Islet of Langerhans (tissue), 1 donor: ENCODE data around the gene GANAB.
"Not testable (repeated sequence)": the region's sequence is repeated elsewhere in the genome, so short reads cannot be mapped to it uniquely, and the experiment has no call there.

Experiments used
- FAIRE-seq: peaks from one replicate; lab custom pipeline; 2011; peaks lifted over from hg19 to GRCh38; lab: Jason Lieb, UNC

The GANAB gene

DNA sequence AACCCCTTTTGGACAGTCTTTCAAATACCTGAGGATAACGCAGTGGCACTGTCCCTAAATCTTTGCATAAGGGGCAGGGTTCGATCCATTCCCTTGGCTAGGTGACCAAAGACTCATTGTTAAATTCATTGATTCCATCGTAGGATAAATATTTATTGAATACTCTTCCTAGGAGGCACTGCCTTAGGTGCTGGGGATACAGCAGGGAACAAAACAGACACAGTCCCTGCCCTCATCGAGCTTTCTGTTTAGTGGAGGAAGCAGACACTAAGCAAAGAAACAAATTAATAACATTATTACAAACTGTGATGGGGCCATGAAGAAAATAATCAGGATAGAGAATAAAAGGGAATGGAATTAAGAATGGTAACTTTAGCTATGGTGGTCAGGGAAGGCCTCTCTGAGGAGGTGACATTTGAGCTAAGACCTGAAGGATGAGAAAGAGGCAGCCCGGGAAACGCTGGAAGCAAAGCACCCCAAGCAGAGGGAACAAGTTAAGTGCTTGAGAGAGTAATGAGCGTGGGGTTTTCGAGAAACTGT lies 25.3 kb downstream of the GANAB start:
- FAIRE-seq: no peak

DNA sequence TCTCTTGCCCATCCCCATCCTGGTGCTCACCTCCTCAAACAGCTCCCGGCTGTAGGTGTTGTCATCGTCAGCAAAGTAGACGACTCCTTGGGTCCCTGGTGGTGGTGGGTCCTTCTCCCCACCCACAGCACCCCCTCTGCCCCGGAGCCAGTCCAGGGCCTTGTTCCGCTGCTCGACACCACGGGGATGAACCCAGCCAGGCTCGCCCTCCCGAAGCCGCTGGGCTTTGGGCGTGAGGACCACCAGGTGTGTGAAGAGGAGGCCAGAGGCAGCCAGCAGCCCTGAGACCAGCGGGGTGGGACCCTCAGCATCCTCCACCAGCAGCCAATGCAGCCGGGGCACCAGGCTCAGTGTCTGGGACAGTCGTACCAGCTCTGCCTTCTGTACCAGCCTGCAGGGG lies 29.5 kb downstream of the GANAB start:
- FAIRE-seq: not testable (repeated sequence)

DNA sequence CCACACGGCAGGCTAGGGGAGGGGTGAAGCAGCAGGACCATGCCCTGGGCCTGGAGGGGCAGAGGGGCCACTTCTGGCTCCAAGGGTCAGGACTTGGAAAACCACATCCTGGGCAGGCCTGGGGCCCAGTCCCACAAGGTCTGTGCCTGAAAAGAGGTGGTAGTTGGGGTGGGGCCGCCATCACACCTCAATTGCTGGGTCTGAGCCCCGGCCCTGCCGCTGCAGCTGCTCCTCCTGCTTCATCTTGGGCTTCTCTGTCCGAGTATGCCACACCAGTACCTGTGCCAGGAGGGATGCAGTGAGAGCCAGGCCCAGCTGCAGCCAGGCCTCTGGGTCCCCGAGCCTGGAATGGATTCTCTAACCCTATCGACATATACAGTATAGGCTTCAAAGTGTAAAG lies 30.9 kb downstream of the GANAB start:
- FAIRE-seq: no peak

DNA sequence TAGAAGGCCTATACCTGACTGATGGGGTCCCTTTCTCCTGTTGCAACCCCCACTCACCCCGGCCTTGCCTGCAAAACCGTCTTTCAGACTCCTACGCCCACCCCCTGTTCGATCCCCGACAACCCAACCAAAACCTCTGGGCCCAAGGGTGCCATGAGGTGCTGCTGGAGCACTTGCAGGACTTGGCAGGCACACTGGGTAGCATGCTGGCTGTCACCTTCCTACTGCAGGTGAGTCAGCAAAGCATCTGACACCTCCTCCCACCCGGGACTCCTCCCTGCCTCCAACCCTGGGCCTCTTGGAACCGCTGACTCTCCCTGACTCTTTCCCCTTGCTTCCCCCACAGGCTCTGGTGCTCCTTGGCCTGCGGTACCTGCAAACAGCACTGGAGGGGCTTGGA lies 32.1 kb downstream of the GANAB start:
- FAIRE-seq: no peak

DNA sequence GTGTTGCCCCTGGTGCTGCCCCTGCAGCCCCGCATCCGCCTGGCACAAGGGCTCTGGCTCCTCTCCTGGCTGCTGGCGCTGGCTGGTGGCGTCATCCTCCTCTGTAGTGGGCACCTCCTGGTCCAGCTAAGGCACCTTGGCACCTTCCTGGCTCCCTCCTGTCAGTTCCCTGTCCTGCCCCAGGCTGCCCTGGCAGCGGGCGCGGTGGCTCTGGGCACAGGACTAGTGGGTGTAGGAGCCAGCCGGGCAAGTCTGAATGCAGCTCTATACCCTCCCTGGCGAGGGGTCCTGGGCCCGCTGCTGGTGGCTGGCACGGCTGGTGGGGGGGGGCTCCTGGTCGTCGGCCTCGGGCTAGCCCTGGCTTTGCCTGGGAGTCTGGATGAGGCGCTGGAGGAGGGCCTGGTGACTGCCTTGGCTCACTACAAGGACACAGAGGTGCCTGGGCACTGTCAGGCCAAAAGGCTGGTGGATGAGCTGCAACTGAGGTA lies 33.1 kb downstream of the GANAB start:
- FAIRE-seq: no peak

DNA sequence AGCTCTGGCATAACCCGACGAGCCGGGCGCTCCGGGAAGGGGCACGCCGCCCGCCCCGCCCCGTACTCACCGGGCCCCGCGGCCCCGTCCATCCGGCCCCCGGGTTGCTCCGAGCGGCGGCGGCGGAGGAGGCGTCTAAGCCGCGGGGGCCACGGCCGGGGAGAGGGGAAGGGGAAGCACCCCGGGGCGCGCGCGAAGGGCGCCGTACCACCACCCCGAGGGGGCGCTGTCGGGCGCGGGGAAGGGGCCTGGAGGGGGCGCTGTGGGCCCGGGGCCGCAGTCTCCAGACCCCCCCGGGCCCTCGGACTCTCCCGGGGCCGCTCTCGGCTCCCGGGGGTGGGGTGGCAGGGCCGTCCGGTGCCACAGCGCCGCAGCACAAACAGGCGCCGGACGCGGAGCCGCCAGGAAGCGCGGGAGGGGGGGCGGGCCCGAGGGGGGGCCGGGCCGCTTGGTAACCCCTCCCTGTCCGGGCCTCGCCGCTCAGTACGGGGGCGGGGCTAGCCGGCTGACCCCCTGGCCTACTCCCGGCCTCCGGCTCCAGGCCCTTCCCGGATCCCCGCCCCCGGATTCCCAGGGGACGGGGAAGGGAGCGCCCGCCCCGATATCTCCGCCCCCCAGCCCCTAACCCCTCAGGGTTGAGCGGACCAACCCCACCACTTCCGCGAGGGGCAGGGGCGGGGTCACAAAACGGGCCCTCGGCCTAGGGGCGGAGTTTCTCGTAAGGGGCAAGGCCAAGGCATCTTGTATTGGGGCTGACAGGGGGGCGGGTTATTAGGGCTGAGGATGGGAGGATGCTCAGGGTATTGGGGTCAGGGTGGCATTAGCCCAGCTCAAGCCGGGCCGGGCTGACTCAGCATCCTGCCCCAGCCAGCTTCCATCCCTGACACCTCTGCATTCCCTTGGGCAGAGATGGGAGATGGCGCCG lies 33.8 kb downstream of the GANAB start, which contains the start of the genes EML3 and ROM1:
Gene EML3, minus strand, starts transcription at position 410 of the 925 bp plus-strand sequence. Its CDS starts 318 bp downstream, at position 92.
Gene ROM1, plus strand, starts transcription at position 892 of the 925 bp plus-strand sequence. Its CDS starts 25 bp downstream, at position 917.
- no peak for FAIRE-seq

DNA sequence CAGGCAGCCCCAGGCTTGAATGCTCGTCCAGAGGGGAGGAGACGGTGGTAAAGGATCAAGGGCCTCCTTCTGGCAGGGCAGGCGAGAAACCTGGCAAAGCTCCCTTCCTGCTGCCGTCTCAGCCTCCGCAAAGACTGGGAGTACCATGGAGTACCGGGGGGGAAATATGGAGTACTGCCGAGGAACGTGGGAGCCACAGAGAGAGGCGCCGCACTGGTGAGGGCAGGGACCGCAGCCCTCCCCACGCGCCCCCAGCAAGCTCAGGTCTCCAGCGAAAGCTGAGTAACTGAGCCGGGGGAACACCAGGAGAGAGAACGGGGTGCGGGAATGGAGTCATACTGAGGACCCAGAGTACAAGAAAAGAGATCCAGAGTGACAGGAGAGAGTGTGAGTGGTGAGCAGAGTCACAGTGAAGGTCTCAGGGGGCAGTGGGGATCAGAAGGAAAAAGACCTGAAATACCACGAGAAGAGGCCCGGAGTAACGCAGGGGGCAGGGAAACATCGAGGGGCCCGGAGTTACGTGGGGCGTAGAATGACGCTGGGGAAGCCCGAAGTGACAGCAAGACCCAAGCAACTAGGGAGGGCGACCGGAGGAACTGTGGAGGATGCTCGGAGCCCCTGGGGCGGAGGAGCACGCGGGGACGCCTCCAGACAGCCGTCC lies 34.6 kb downstream of the GANAB start:
- FAIRE-seq: no peak

DNA sequence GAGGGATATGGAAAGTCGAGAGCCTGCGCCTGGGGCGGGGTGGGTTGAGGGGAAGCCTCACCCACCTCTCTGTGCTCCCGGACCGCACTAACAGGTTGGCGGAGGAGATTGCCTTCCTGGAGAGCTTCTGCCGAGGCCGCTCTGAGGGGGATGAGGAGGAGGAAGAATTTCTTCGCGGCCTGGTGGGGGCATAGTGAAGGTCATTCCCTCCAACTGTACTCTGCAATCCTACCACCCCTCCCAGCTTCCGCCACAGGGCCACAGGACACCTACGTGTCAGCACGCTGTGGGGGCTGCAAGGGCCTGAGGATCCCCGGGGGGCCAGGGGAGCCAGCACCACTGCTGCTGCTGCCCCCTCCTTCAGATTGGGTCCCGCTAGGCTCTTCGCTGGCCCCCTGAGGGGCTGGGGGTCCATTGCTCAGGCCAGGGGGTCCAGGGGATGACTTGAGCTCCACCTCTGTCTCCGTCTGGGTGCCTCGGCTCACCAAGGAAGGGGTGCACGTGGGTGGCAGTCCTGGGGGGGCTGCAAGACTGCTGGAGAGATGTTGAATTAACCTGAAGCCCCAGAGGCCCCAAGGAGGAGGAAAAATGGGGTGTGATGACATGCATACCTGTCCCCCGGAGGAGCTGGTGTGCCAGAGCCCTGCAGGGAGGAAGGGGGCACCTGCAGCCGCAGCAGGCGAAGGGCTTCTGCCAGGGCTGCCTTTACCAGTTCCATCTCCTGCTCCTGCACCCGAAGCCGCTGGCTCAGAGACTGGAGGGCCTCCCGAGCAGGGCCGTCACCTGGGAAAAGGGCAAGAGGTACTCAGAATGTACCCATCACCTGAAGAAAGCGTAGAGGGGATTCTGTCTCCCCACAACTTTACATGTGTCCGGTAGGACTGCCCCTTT lies 35.4 kb downstream of the GANAB start:
- FAIRE-seq: no peak

DNA sequence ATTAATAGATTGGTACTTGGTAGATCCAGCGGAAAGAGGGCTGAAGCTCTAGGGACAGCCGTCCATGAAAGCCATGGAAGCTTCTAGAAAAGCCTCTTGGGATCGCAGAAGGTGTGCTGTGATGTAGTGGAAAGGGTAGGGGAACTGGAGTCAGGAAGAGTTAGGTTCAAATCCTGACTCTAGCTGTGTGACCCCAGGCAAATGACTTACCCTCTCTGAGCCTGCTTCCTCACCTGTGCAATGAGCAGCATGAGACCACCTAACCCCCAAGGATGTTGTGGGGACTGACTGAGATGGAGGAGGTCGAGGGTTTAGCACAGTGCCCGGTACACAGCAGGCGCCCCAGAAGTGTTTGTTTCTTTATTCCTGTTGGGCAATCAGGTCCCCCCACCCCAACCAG lies 36.0 kb downstream of the GANAB start:
- no peak for FAIRE-seq

DNA sequence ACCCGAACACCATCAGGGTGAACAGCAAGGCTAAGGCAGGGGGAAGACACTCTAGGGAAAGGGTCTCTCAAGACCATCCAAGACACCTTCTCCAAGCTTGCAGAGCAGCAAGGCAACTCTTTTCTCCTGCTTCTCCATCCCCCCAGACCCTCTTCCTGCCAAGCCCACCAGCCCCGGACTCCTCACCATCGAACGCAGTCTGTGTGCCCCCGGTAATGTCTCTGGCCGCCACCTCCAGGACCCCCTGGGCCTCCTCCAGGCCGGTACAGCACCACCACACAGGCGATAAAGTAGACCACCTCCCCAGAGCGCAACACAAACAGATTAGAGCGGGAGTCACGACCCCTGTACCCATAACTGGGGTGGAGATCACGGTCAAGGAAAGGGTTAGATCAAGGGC lies 37.6 kb downstream of the GANAB start:
- no peak for FAIRE-seq

DNA sequence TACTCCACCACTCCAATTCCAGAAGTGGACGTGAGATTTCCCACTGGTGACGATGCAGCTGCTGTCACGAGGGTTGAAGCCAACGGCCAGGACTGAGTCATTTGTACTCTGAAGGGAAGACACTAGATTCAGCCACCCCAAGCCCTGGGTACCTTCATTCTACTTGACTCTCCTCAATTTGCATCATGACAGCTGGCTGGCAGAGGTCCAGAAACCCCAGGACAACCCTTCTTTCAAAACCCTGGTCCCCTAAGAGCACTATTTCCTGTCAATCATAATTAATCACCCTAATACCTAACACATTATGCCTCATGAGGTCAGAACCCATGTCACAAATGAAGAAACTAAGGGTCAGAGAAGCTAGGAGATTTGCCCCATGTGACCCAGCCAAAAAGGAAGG lies 38.7 kb downstream of the GANAB start:
- no peak for FAIRE-seq

DNA sequence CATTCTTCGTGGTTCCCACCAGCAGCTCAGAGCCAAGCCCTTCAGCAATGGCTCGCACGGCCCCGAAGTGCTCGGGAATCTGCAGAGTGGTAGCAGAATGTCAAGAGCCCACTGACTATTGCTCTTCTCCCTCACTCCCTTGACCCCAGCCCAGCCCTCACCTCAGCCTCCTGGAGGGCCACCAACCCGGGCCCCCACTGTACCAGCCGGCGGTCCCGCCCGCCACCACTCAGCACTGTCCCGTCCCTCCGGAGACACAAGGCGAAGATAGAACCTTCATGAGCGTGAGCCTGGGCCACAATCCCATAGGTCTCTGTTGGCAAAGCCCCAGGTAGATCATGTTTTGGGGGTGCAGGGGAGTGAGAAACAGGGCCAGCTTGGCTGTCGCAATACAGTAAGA lies 40.5 kb downstream of the GANAB start:
- FAIRE-seq: no peak

DNA sequence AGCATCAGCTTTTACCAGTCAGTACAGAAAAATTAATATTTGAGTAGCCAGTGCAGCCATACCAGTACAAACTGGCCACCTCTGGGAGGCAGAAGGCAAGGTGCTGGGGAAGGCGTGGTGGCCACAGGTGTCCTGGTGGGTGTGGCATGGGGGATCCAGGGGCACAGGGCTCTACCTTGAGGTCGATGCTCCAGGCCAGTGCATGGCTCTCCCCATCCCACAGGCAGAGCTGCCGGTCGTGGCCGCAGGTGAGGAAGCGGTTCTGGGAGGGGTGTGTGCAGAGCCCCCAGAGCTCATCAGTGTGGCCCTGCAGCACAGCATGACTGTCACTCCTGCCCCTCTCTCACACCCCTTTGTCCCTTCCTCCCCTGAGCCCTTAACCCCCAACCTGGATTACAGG lies 40.9 kb downstream of the GANAB start:
- no peak for FAIRE-seq

DNA sequence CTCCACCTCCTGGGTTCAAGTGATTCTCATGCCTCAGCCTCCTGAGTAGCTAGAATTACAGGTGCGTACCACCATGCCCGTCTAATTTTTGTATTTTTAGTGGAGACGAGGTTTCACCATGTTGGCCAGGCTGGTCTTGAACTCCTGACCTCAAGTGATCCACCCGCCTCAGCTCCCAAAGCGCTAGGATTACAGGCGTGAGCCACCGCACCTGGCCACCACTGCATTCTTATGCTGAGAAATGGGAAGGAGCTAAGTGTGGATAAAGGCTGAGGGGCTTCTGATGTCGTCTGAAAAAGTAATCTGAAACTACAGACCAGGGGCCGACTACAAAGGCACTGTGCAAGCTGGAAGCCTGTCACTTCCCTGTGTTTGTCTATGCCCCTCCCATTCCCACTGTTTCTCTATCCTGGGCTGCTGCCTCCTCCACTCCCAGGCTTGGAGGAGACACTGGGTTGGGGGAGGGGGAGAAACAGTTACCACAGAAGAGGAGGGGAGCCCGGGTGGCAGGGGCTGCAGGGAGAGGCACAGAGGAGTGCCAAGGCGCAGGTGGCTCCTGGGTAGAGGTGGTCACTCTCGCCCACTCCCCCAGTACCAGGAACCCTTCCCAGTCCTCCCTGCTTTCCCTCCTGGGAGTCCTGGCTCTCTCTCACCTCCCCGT lies 41.8 kb downstream of the GANAB start:
- no peak for FAIRE-seq

DNA sequence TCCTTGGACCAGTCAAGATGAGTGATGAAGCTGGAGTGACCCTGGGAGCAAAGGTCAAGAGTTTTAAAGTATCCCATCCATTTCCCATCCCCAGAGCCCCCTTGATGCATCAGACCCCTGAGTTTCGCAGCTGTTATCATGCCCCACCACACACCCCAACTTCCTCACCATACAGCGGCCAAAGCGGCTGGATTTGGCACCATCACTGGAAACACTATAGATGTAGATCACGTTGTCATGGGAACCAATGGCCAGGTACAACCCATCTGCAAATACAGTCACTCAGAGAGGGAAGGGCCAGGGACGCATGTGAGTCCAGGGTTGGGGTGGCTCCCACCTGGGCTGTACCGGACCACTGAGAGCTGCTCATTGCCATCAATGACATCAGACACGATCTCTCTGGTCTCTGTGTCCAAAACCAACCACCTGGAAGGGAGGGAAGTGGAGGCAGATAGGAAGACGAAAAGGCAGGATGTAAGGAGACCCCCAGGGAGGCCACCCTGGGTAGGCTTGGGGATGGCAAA lies 42.6 kb downstream of the GANAB start:
- no peak for FAIRE-seq

DNA sequence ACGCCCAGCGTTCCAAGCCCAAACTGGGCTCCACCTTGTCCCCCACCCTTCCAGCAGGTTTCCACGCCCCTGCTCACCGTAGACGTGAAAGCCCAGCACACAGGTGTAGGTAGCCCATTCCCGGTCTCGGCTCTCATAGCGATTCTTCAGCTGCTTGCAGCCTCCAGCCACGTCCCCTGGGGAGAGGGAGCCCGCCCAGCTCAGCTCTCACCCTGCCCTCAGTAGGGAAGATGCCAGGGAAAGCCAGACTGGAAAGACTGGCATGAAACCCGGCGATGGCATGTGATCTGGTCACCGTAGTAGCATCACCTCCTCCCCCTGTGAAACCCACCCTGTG lies 43.4 kb downstream of the GANAB start:
- no peak for FAIRE-seq

DNA sequence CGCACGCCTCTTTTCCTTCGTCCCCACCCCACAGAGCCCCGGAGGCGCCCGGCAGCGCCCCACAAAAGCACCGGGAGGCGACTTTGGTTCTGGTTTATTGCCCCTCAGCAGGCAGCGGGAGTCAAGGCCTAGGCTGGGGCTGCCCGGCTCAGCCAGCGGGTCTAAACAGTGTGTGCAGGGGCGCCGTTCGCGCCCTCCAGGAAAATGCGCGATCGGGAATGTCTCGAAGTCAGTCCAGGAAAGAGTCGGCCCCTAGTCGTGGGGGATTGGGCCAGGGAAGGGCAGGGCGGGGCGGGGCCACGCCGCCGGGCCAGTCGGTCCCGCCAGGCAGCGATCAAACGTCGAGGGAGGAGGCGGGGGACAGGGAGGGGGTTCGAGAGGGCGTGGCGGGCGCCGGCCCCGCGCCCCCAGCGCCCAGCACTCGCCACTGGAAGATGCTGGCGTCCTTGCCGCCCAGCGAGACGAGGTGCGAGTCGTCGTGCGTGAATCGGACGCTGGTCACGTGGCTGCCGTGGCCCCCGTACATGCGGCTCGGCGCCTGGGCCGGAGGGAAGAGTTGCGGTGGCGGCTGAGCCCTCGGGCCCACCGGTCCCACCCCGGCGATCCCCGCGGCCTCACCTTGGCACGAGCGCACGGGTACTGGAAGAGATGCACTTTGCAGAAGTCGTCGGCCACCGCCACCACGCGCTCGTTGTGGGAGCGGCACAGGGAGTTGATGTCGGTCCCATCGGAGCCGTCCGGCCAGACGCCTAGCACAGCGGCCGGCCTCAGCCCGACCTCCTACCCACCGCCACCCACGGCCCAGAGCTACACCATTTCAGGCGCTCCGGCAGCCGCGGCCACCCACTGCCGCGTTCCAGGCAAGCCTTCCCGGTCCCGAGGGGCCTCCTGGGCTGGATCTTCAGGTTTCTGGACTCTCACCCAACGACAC lies 44.0 kb downstream of the GANAB start:
- FAIRE-seq: no peak

DNA sequence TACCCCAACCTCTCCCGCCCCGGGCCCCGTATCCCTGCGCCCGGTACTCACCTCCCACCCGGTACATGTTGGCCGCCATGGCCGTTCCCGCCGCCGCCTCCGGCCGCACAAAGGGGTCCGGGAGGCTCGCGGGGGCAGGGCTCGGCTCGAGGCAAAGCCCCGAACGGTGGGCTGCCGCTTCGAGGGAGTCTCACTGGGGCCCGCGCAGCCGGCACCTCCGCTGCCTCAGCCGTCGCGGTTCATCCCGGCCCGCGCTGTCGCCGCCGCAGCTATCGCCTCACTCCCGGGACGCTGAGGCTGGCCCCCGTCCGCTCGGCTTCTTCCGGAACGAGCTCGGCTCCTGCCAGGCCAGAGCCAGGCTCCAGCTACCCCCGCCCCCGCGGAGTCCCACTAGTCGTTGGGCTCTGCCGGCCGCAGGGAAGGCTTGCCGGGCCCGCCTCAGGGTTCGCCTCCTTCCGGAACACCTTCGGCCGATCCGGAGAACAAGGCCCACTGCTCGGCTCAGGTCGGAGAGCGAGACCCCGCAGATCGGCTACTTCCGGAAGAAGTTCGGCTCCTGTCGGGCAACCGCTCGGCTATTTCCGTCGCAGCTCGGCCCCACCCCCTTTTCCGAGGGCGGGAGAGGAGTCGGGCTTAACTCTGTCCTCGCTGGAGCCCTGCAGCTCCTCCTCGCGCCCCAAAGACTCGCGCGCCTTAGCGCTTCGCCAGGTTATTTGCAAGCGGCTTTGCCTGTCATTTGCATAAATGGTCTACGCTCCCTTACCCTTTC lies 44.9 kb downstream of the GANAB start, which contains the start of gene MTA2:
Gene MTA2, minus strand, starts transcription at position 494 of the 769 bp plus-strand sequence. Its CDS starts 415 bp downstream, at position 79.
- FAIRE-seq: no peak

DNA sequence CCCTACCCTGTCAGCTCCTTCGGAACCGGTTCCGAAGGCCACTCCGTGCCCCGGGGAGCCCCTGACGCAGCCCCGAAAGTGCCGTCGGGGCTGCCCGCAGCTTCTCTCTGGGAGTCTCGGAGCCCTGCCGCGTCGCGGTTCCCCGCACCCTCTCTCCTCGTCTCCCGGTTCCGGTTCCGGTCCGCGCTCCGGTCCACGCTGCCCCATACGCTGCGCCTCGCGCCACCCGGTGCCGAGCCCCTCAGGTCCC lies 45.4 kb downstream of the GANAB start:
- no peak for FAIRE-seq
